GM21367 (cell line): Measurements from ENCODE around the gene SLC16A8.

Experiments
- ATAC-seq: cut with Tn5 transposase; IDR thresholded peaks from one replicate; pipeline ENCODE4 v1.9.1; 2021; ENCODE audit not compliant: unreplicated experiment

SLC16A8 gene

GRCh38 chr22:38032681-38033521, 51.1 kb downstream of the SLC16A8 start:
- no peak for ATAC-seq

GRCh38 chr22:38031491-38031890, 52.5 kb downstream of the SLC16A8 start:
- no peak for ATAC-seq

- no peak for ATAC-seq
Observed at GRCh38 chr22:38030311-38031133, 53.5 kb downstream of the SLC16A8 start.

- no peak for ATAC-seq
Observed at GRCh38 chr22:38029901-38030300, 54.1 kb downstream of the SLC16A8 start.

- no peak for ATAC-seq
Observed at GRCh38 chr22:38029370-38029769, 54.6 kb downstream of the SLC16A8 start.

GRCh38 chr22:38028344-38029130, 55.4 kb downstream of the SLC16A8 start:
- no peak for ATAC-seq
